GM06990 (cell line): Measurements from ENCODE around the gene JAZF1.

Source experiments
- DNase-seq: peaks from one replicate; pipeline ENCODE4 v3.0.0-alpha.2; 2011; ENCODE audit not compliant: insufficient read length; ENCODE audit errors: extremely low read depth
- H3K27me3 ChIP-seq: replicated peaks from 2 replicates; pipeline ENCODE4 v1.6.0; 2011; ENCODE audit warnings: low read length; ENCODE audit not compliant: control insufficient read depth, insufficient read depth
- H3K36me3 ChIP-seq: 2 replicates; pipeline ENCODE4 v1.5.1; 2011; ENCODE audit warnings: low read length; ENCODE audit not compliant: control insufficient read depth, insufficient read depth
- H3K4me3 ChIP-seq: replicated peaks from 2 replicates; pipeline ENCODE4 v1.5.1; 2011; ENCODE audit warnings: low read depth, mild to moderate bottlenecking, control low read depth, low read length
- TF ChIP-seq, protein P1 (sequence below): IDR thresholded peaks from 2 replicates; pipeline ENCODE4 v1.5.1; 2011; ENCODE audit warnings: low read length, control low read depth, mild to moderate bottlenecking, inconsistent platforms; ENCODE audit not compliant: insufficient read depth, poor library complexity, severe bottlenecking

JAZF1 gene

GRCh38 chr7:27842851-27843250 is 337.7 kb downstream of the JAZF1 start:
- Histone ChIP-seq H3K36me3 (no peaks in the 10 kb centered on the region), H3K27me3 (no peaks in the 10 kb centered on the region), H3K4me3 (no peak overlapping the region)
- no peak for DNase-seq
- TF ChIP-seq, protein P1, sequence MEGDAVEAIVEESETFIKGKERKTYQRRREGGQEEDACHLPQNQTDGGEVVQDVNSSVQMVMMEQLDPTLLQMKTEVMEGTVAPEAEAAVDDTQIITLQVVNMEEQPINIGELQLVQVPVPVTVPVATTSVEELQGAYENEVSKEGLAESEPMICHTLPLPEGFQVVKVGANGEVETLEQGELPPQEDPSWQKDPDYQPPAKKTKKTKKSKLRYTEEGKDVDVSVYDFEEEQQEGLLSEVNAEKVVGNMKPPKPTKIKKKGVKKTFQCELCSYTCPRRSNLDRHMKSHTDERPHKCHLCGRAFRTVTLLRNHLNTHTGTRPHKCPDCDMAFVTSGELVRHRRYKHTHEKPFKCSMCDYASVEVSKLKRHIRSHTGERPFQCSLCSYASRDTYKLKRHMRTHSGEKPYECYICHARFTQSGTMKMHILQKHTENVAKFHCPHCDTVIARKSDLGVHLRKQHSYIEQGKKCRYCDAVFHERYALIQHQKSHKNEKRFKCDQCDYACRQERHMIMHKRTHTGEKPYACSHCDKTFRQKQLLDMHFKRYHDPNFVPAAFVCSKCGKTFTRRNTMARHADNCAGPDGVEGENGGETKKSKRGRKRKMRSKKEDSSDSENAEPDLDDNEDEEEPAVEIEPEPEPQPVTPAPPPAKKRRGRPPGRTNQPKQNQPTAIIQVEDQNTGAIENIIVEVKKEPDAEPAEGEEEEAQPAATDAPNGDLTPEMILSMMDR: no peak

DNA sequence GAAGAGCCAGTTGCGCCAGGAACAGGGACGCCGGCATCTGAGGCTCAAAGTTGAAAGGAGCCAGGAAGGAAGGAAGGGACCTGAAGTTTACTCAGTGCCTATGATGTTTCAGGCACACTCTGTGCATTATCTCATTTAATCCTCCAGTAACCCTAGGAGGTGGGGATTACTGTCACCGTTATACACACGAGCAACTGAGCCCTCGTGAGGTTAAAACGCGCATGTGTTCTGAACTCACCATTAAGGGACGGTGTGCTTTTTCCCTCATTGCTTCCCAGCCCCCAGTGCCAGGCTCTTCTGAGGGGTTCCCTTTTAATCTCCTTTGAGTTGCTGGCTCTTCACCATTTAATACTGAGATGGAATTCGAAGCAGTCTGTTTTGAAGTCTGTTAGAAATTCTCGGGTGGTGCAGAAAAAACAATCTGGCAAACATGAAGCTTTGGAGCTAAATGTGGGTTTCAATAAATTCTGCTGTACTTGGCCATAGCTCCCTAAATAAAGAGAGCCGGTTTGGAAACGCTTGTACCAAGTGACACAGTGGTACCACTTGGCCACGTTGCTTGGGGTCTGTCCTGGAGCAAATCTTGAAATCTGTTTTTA is 338.4 kb downstream of the JAZF1 start:
- DNase-seq: no peak
- no peaks in the 10 kb centered on the region for H3K27me3 ChIP-seq
- H3K36me3 ChIP-seq: no peaks in the 10 kb centered on the region
- no peak overlapping the region for H3K4me3 ChIP-seq
- TF ChIP-seq, protein P1: no peak

DNA sequence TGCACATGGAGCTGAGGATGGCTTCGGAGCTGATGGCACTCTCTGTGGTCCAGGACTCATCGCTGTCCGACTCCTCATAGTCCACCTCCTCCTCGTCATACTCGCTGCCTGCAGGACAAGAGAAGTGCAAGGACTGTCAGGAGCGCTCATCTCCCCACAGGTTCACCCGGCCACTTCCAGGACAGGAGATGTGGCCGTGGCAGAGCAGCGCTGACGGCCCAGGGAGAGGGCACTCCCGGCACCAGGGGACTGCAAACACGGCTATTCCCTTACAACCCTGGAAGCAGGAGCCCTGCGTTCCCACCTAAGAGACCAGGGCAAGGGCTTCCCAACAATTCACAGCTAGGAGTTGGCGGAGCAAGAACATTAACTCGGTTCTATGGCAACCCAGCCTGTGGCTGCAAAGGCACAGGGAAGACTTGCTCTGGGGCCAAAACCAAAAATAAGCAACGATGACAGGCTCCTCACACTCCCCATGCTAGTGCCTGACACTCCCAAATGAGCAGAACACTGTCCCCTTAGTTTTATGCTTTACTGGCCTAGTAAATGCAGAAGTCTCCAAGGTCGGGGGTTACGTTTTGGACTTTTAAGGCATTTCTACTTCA is 339.7 kb downstream of the JAZF1 start:
- DNase-seq: no peak
- Histone ChIP-seq H3K36me3 (no peaks in the 10 kb centered on the region), H3K4me3 (no peak overlapping the region), H3K27me3 (no peaks in the 10 kb centered on the region)
- TF ChIP-seq, protein P1: no peak

DNA sequence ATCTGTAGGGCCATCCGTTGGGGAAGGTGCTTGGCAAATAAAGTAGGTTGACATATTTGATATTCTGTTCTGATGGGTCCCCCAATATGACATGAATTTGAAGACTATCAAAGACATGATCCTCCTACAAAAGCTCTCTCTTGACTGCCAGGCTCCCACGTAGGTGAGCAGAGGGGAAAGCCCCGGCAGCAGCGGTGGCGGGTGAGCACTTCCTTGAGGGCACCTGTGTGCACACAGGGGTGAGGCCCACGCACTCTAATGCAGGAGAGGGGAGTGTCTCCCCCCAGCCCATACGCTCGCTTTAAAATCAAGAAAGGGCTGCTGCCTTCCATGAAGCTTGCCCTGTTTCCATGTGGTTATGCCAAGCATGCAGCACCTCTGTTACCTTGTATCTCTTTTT is 340.3 kb downstream of the JAZF1 start:
- TF ChIP-seq, protein P1: no peak
- no peak overlapping the region for H3K4me3 ChIP-seq
- H3K36me3 ChIP-seq: no peaks in the 10 kb centered on the region
- H3K27me3 ChIP-seq: no peaks in the 10 kb centered on the region
- DNase-seq: no peak

DNA sequence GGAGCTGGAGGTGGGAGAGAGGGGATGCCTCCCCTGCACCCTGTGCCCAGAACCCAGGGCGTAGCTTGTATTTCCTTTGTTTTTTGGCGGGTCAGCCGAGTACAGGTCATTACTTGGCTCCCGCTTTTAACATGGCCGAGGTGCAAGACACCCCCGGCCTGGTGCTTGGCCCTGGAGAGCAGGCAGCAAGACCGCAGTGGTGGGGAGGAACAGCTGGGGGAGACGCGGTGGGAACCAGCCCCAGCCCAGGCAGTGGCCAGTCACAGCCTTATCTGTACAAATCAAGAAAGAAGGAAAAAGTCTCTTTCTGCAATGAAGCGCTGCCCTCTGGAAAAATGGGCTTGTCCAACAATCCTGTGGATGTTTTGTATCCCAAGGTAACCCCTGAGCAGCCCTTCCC is 341.5 kb downstream of the JAZF1 start:
- H3K27me3 ChIP-seq: no peaks in the 10 kb centered on the region
- H3K36me3 ChIP-seq: no peaks in the 10 kb centered on the region
- DNase-seq: no peak
- TF ChIP-seq, protein P1: no peak
- H3K4me3 ChIP-seq: no peak overlapping the region
